Measurements from ENCODE around the gene UNKL.
A peak's percentile ranks its signal among the peaks of the same experiment; 100 is the strongest.

UNKL gene

DNA sequence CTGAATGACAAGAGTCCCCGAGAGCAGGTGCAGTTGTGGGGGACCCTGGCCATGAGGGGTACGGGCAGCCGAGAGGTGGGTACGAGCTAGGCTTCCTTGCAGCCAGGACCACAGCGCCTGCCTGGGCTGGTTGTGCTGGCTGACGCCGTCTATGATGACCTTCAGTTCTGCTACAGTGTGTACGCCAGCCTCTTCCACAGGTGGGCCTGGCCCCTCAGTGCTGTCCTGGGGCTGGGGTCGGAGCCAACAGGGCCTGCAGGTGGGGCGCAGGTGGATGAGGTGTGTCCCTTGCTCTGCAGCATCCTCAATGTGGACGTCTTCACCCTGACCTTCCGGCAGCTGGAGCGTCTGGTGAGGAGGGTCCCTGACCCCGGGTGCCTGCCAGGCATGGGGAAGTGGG, 70.0 kb downstream of the UNKL start:
- no peak overlapping the region for H2AFZ ChIP-seq (ENCODE audit: low read length)
- H3K9me2 ChIP-seq (ENCODE audit: low read depth, low read length) = no peaks in the 10 kb centered on the region
- no peak overlapping the region for H3K27ac ChIP-seq (ENCODE audit: low read depth, low read length, poor library complexity, severe bottlenecking)
- peaks cover 4% of the 10 kb centered on the region; the same call in 1 of the 2 replicates for H3K27me3 ChIP-seq (ENCODE audit: insufficient read depth, low read length)
- H3K9me3 ChIP-seq (ENCODE audit: low read length) = no peaks in the 10 kb centered on the region
- no peak overlapping the region for H3K9ac ChIP-seq (ENCODE audit: low read length)
- no peak overlapping the region for H3K4me2 ChIP-seq (ENCODE audit: low read length)
- TF ChIP-seq, protein P1, sequence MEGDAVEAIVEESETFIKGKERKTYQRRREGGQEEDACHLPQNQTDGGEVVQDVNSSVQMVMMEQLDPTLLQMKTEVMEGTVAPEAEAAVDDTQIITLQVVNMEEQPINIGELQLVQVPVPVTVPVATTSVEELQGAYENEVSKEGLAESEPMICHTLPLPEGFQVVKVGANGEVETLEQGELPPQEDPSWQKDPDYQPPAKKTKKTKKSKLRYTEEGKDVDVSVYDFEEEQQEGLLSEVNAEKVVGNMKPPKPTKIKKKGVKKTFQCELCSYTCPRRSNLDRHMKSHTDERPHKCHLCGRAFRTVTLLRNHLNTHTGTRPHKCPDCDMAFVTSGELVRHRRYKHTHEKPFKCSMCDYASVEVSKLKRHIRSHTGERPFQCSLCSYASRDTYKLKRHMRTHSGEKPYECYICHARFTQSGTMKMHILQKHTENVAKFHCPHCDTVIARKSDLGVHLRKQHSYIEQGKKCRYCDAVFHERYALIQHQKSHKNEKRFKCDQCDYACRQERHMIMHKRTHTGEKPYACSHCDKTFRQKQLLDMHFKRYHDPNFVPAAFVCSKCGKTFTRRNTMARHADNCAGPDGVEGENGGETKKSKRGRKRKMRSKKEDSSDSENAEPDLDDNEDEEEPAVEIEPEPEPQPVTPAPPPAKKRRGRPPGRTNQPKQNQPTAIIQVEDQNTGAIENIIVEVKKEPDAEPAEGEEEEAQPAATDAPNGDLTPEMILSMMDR (IDR thresholded peaks at IDR 0.05; ENCODE audit: low read length) = no peak
- TF ChIP-seq EZH2 (IDR thresholded peaks at IDR 0.05; ENCODE audit: borderline replicate concordance, low read length) = no peak
- no peak overlapping the region for H3K4me3 ChIP-seq (ENCODE audit: low read depth, low read length, poor library complexity, severe bottlenecking)
- H3K36me3 ChIP-seq (ENCODE audit: insufficient read depth, low read length) = peaks cover 14% of the 10 kb centered on the region
- H3K79me2 ChIP-seq (ENCODE audit: insufficient read depth, low read length) = no peaks in the 10 kb centered on the region
- no peaks in the 10 kb centered on the region for H4K20me1 ChIP-seq (ENCODE audit: insufficient read depth, low read length)
- peaks cover 19% of the 10 kb centered on the region for H3K4me1 ChIP-seq (ENCODE audit: insufficient read depth, low read length, severe bottlenecking)
- no peaks in the 10 kb centered on the region; the same call in 1 of the 2 replicates for H3F3A ChIP-seq (ENCODE audit: insufficient read depth, low read length)

DNA sequence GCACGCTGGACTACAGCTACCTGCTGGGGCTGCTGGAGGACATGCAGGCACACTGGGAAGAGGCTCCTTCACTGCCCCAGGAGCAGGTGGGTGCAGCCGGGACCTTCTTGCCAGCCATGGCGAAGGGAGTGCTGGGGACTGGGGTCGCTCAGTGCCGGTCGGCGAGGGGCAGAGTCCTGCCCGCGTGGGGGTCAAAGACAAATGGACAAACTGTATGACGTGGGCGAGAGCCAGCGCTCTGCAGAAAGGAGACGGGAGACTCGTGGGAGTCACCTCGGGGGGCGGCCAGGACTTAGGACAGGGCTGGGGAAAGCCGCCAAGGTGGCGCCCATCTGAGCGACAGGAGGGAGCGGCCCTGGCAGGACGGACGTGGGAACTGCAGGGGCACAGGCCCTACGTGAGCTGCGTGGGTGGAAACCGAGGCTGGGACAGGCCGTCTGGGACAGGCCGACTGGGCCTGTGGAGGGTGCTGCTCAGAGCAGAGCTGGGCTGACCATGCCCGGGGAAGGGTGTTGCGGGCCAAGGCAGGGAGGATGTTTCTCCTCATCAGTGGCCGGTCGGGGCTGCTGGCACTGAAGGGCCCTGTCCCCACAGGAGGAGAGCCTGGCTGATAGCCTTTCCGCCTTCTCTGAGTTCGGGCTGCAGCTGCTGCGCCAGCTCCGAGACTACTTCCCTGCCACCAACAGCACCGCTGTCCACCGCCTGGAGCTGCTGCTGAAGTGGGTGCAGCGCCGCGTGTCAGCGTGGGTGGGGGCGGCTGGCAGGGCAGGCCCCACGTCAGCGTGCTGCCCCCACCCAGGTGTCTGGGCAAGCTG, 70.9 kb downstream of the UNKL start:
- peaks cover 4% of the 10 kb centered on the region; the same call in 1 of the 2 replicates for H3K27me3 ChIP-seq (ENCODE audit: insufficient read depth, low read length)
- H3K27ac ChIP-seq (ENCODE audit: low read depth, low read length, poor library complexity, severe bottlenecking) = no peak overlapping the region
- no peaks in the 10 kb centered on the region; the same call in 1 of the 2 replicates for H3F3A ChIP-seq (ENCODE audit: insufficient read depth, low read length)
- no peak overlapping the region for H2AFZ ChIP-seq (ENCODE audit: low read length)
- H3K36me3 ChIP-seq (ENCODE audit: insufficient read depth, low read length) = peaks cover 9% of the 10 kb centered on the region; the same call in 1 of the 2 replicates
- H4K20me1 ChIP-seq (ENCODE audit: insufficient read depth, low read length) = no peaks in the 10 kb centered on the region
- H3K9ac ChIP-seq (ENCODE audit: low read length) = no peak overlapping the region
- H3K9me2 ChIP-seq (ENCODE audit: low read depth, low read length) = no peaks in the 10 kb centered on the region
- H3K4me1 ChIP-seq (ENCODE audit: insufficient read depth, low read length, severe bottlenecking) = peaks cover 19% of the 10 kb centered on the region
- H3K4me2 ChIP-seq (ENCODE audit: low read length) = peak overlapping the region; percentile 64
- H3K9me3 ChIP-seq (ENCODE audit: low read length) = no peaks in the 10 kb centered on the region
- H3K4me3 ChIP-seq (ENCODE audit: low read depth, low read length, poor library complexity, severe bottlenecking) = peak overlapping the region; percentile 42
- no peaks in the 10 kb centered on the region for H3K79me2 ChIP-seq (ENCODE audit: insufficient read depth, low read length)
- TF ChIP-seq, protein P1 (IDR thresholded peaks at IDR 0.05; ENCODE audit: low read length) = no peak
- TF ChIP-seq EZH2 (IDR thresholded peaks at IDR 0.05; ENCODE audit: borderline replicate concordance, low read length) = no peak

GRCh38 chr16:1342526-1343427, 71.7 kb downstream of the UNKL start:
- Histone ChIP-seq H3K9ac (ENCODE audit: low read length) (no peak overlapping the region), H3K36me3 (ENCODE audit: insufficient read depth, low read length) (peaks cover under 1% of the 10 kb centered on the region; the same call in 1 of the 2 replicates), H3K9me2 (ENCODE audit: low read depth, low read length) (no peaks in the 10 kb centered on the region), H4K20me1 (ENCODE audit: insufficient read depth, low read length) (no peaks in the 10 kb centered on the region), H3K79me2 (ENCODE audit: insufficient read depth, low read length) (no peaks in the 10 kb centered on the region), H3K9me3 (ENCODE audit: low read length) (no peaks in the 10 kb centered on the region), H3K4me1 (ENCODE audit: insufficient read depth, low read length, severe bottlenecking) (peaks cover 21% of the 10 kb centered on the region), H2AFZ (ENCODE audit: low read length) (no peak overlapping the region), H3F3A (ENCODE audit: insufficient read depth, low read length) (no peaks in the 10 kb centered on the region; the same call in 1 of the 2 replicates), H3K27ac (ENCODE audit: low read depth, low read length, poor library complexity, severe bottlenecking) (peak overlapping the region; percentile 41), H3K27me3 (ENCODE audit: insufficient read depth, low read length) (peaks cover 4% of the 10 kb centered on the region; the same call in 1 of the 2 replicates), H3K4me2 (ENCODE audit: low read length) (peak overlapping the region; percentile 64), H3K4me3 (ENCODE audit: low read depth, low read length, poor library complexity, severe bottlenecking) (peak overlapping the region; percentile 44)
- TF ChIP-seq, protein P1 (IDR thresholded peaks at IDR 0.05; ENCODE audit: low read length) = no peak
- no peak for TF ChIP-seq EZH2 (IDR thresholded peaks at IDR 0.05; ENCODE audit: borderline replicate concordance, low read length)

Measured in OCI-LY1 (cell line).